OCI-LY1 (cell line): ENCODE data around the gene ACTC1.
"Not testable (repeated sequence)": the region's sequence is repeated elsewhere in the genome, so short reads cannot be mapped to it uniquely, and the experiment has no call there.

Experiments used
- H2AFZ ChIP-seq: fragments of 200-600 bp; sonication (generic), shearing (Covaris generic); 2 replicates; pipeline ENCODE4 v1.6.0; 2014; ENCODE audit warnings: antibody characterized with exemption, mild to moderate bottlenecking, low read length
- H3F3A ChIP-seq: fragments of 200-600 bp; sonication (generic), shearing (Covaris generic); 2 replicates; pipeline ENCODE4 v1.6.0; 2014; ENCODE audit warnings: mild to moderate bottlenecking, antibody characterized with exemption, low read length, moderate library complexity; ENCODE audit not compliant: insufficient read depth
- H3K27ac ChIP-seq: fragments of 200-600 bp; sonication (generic); 2 replicates; pipeline ENCODE4 v1.5.1; 2014; ENCODE audit warnings: low read length, mixed run types, mild to moderate bottlenecking, low read depth; ENCODE audit not compliant: poor library complexity, severe bottlenecking
- H3K27me3 ChIP-seq: fragments of 200-600 bp; sonication (generic); 2 replicates; pipeline ENCODE4 v1.6.0; 2014; ENCODE audit warnings: antibody characterized with exemption, mild to moderate bottlenecking, low read length, moderate library complexity; ENCODE audit not compliant: insufficient read depth
- H3K36me3 ChIP-seq: fragments of 200-600 bp; sonication (generic); 2 replicates; pipeline ENCODE4 v1.6.1; 2014; ENCODE audit warnings: mild to moderate bottlenecking, antibody characterized with exemption, low read length, moderate library complexity, mixed read lengths; ENCODE audit not compliant: insufficient read depth
- H3K4me1 ChIP-seq: fragments of 200-600 bp; sonication (generic); 2 replicates; pipeline ENCODE4 v1.5.1; 2014; ENCODE audit warnings: mild to moderate bottlenecking, low read length, moderate library complexity; ENCODE audit not compliant: insufficient read depth, severe bottlenecking
- H3K4me2 ChIP-seq: fragments of 200-600 bp; sonication (generic), shearing (Covaris generic); 2 replicates; pipeline ENCODE4 v1.6.1; 2014; ENCODE audit warnings: low read length
- H3K4me3 ChIP-seq: fragments of 200-600 bp; sonication (generic); 2 replicates; pipeline ENCODE4 v1.5.1; 2014; ENCODE audit warnings: low read length, low read depth, mild to moderate bottlenecking, mixed read lengths; ENCODE audit not compliant: poor library complexity, severe bottlenecking
- H3K79me2 ChIP-seq: fragments of 200-600 bp; shearing (Covaris generic); 2 replicates; pipeline ENCODE4 v1.6.1; 2016; ENCODE audit warnings: mixed run types, low read length, mixed read lengths; ENCODE audit not compliant: insufficient read depth
- H3K9ac ChIP-seq: fragments of 200-600 bp; sonication (generic), shearing (Covaris generic); 2 replicates; pipeline ENCODE4 v1.6.1; 2014; ENCODE audit warnings: mild to moderate bottlenecking, low read length, mixed read lengths
- H3K9me2 ChIP-seq: fragments of 200-600 bp; sonication (generic), shearing (Covaris generic); 2 replicates; pipeline ENCODE4 v1.6.1; 2014; ENCODE audit warnings: low read depth, mild to moderate bottlenecking, low read length, mixed read lengths
- H3K9me3 ChIP-seq: fragments of 200-600 bp; shearing (Covaris generic); 2 replicates; pipeline ENCODE4 v1.6.1; 2014; ENCODE audit warnings: low read length, mixed read lengths
- H4K20me1 ChIP-seq: fragments of 200-600 bp; sonication (generic), shearing (Covaris generic); 2 replicates; pipeline ENCODE4 v1.6.0; 2016; ENCODE audit warnings: mild to moderate bottlenecking, low read length; ENCODE audit not compliant: insufficient read depth
- EZH2 ChIP-seq: fragments of 200-600 bp; sonication (generic), shearing (Covaris generic); IDR thresholded peaks from 2 replicates; pipeline ENCODE4 v1.8.0; 2017; ENCODE audit warnings: borderline replicate concordance, mixed run types, mild to moderate bottlenecking, antibody characterized with exemption, low read length, moderate library complexity, mixed read lengths
- TF ChIP-seq, protein P1 (sequence below): fragments of 200-600 bp; sonication (generic), shearing (Covaris generic); IDR thresholded peaks from 2 replicates; pipeline ENCODE4 v1.5.1; 2017; ENCODE audit warnings: mild to moderate bottlenecking, antibody characterized with exemption, low read length, moderate library complexity, mixed read lengths

The ACTC1 gene

DNA sequence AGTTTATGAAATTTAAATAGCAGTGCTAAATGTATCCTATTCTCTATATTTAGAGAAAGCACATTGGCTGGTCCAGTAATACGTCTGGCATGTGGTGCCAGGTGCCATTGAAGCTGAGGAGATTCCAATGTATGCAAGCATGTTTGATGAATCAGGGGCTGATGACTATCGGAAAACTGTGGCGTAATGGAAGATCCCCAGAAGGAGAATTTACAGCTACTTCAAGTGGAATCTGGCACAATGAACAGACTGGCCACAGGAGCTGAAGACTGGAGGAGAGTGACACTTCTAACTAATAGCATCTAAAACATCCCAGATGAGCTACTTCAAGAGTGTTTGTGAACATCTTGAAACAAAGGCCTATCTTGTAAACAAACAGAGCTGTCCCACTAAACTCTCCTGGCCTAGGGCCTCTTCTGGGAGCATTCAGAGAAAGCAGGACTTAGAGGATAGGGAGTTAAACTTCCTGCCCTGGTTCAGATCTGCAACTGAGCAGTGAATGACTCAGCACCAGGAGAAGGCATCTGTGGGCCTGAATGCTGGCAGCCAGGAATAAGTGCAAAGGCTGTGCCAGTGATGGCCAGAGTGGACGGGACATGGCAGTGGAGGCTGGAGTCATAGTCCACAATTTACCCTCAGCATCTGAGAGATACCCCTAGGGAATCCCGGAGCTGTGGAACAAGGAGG lies 15.2 kb upstream of the ACTC1 start:
- Histone ChIP-seq H3K4me3 (no peak overlapping the region), H3K27ac (no peak overlapping the region), H3K9ac (no peak overlapping the region), H3K27me3 (no peaks in the 10 kb centered on the region), H3K9me2 (no peaks in the 10 kb centered on the region), H3K79me2 (no peaks in the 10 kb centered on the region), H3K36me3 (no peaks in the 10 kb centered on the region), H4K20me1 (no peaks in the 10 kb centered on the region), H2AFZ (no peak overlapping the region), H3K4me1 (no peaks in the 10 kb centered on the region), H3F3A (no peaks in the 10 kb centered on the region), H3K9me3 (no peaks in the 10 kb centered on the region), H3K4me2 (no peak overlapping the region)
- TF ChIP-seq, protein P1, sequence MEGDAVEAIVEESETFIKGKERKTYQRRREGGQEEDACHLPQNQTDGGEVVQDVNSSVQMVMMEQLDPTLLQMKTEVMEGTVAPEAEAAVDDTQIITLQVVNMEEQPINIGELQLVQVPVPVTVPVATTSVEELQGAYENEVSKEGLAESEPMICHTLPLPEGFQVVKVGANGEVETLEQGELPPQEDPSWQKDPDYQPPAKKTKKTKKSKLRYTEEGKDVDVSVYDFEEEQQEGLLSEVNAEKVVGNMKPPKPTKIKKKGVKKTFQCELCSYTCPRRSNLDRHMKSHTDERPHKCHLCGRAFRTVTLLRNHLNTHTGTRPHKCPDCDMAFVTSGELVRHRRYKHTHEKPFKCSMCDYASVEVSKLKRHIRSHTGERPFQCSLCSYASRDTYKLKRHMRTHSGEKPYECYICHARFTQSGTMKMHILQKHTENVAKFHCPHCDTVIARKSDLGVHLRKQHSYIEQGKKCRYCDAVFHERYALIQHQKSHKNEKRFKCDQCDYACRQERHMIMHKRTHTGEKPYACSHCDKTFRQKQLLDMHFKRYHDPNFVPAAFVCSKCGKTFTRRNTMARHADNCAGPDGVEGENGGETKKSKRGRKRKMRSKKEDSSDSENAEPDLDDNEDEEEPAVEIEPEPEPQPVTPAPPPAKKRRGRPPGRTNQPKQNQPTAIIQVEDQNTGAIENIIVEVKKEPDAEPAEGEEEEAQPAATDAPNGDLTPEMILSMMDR: no peak
- TF ChIP-seq EZH2: no peak

DNA sequence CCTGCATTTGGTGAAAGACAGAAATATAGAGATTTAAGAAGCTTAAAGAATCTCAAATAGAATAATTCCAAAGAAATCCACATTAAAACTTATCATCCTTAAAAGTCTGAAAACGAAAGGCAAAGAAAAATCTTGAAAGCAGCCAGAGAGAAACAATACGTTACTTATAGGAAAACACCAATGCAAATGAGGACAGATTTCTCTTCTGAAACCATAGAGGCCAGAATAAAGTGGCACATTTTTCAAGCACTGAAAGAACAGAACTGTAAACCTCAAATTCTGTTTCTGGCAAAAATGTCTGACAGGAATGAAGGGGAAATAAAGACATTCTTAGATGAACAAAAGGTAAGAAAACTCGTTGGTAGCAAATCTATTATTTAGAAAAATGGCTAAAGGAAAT lies 13.8 kb upstream of the ACTC1 start:
- no peak overlapping the region for H2AFZ ChIP-seq
- TF ChIP-seq, protein P1: no peak
- TF ChIP-seq EZH2: no peak
- no peak overlapping the region for H3K4me2 ChIP-seq
- H3K79me2 ChIP-seq: no peaks in the 10 kb centered on the region
- H3K9ac ChIP-seq: no peak overlapping the region
- H3K9me2 ChIP-seq: no peaks in the 10 kb centered on the region
- H4K20me1 ChIP-seq: no peaks in the 10 kb centered on the region
- no peak overlapping the region for H3K27ac ChIP-seq
- no peaks in the 10 kb centered on the region for H3K4me1 ChIP-seq
- H3K9me3 ChIP-seq: no peaks in the 10 kb centered on the region
- no peaks in the 10 kb centered on the region for H3F3A ChIP-seq
- H3K27me3 ChIP-seq: no peaks in the 10 kb centered on the region
- H3K36me3 ChIP-seq: no peaks in the 10 kb centered on the region
- no peak overlapping the region for H3K4me3 ChIP-seq

DNA sequence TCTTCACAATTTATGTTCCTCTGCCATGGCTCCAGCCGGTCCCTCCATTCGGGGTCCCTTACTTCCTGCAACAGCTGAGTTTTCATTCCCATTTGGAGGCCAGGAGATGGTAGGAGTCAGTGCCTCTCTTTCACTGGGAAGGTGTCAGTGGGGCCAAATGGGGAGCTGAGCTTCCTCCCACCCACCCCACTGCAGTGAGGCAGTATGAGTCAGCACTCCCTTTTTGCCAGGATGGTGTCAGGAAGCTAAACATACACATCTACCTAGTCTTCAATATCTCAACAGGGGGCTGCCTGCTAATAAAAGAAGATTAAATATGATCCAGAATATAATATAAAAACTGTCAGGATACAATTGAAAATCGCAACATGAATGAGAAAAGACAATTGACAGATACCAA lies 12.7 kb upstream of the ACTC1 start:
- Histone ChIP-seq H3K9ac (no peak overlapping the region), H3K27ac (no peak overlapping the region), H3K36me3 (no peaks in the 10 kb centered on the region), H3K4me2 (no peak overlapping the region), H3K79me2 (no peaks in the 10 kb centered on the region), H3K9me2 (no peaks in the 10 kb centered on the region), H3K4me1 (no peaks in the 10 kb centered on the region), H3K27me3 (no peaks in the 10 kb centered on the region), H4K20me1 (no peaks in the 10 kb centered on the region), H2AFZ (no peak overlapping the region), H3F3A (no peaks in the 10 kb centered on the region), H3K4me3 (no peak overlapping the region), H3K9me3 (no peaks in the 10 kb centered on the region)
- TF ChIP-seq, protein P1: no peak
- no peak for TF ChIP-seq EZH2

DNA sequence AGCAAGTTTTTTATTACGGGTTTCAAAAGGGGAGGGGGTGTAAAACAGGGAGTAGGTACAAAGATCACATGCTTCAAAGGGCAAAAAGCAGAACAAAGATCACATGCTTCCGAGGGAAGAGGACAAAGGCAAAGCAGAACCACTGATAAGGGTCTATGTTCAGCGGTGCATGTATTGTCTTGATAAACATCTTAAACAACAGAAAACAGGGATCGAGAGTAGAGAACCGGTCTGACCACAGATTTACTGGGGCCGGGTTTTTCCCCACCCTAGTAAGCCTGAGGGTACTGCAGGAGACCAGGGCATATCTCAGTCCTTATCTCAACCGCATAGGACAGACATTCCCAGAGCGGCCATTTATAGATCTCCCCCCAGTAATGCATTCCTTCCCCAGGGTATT lies 11.9 kb upstream of the ACTC1 start:
- not testable (repeated sequence) for H3K9ac ChIP-seq, H2AFZ ChIP-seq, H3K9me2 ChIP-seq

More for the DNA sequence above, 11.9 kb upstream of the ACTC1 start:
- H4K20me1 ChIP-seq, H3K27me3 ChIP-seq, H3K4me1 ChIP-seq, H3K36me3 ChIP-seq, H3K9me3 ChIP-seq, H3F3A ChIP-seq, H3K27ac ChIP-seq, H3K4me2 ChIP-seq, H3K79me2 ChIP-seq, H3K4me3 ChIP-seq: not testable (repeated sequence)
